ENCODE results near the gene CBL.

The CBL gene

GRCh38 chr11:119334174-119334930 lies 128.2 kb downstream of the CBL start, which contains the start of gene RNF26:
TSS of gene RNF26 (plus strand) at chr11:119334527. CDS start at chr11:119335123, 596 bp downstream.
- peak; percentile 97 for DNase-seq (ENCODE audit: low read depth)

GRCh38 chr11:119335091-119335654 lies 129.0 kb downstream of the CBL start:
- DNase-seq (ENCODE audit: low read depth) = no peak

- DNase-seq (ENCODE audit: low read depth) = no peak
Observed at GRCh38 chr11:119335655-119336543, 129.8 kb downstream of the CBL start.

- DNase-seq (ENCODE audit: low read depth) = no peak
Observed at GRCh38 chr11:119336744-119337469, 130.8 kb downstream of the CBL start.

GRCh38 chr11:119337581-119338317 lies 131.6 kb downstream of the CBL start:
- no peak for DNase-seq (ENCODE audit: low read depth)

- DNase-seq (ENCODE audit: low read depth) = no peak
Observed at GRCh38 chr11:119338318-119338890, 132.3 kb downstream of the CBL start.

GRCh38 chr11:119338965-119339588 lies 132.9 kb downstream of the CBL start:
- DNase-seq (ENCODE audit: low read depth) = no peak

- no peak for DNase-seq (ENCODE audit: low read depth)
Observed at GRCh38 chr11:119339589-119340334, 133.6 kb downstream of the CBL start.

- no peak for DNase-seq (ENCODE audit: low read depth)
Observed at GRCh38 chr11:119340335-119341221, 134.4 kb downstream of the CBL start, which contains the start of gene C1QTNF5. TSS of gene C1QTNF5 (minus strand) at chr11:119340883. CDS start at chr11:119340397, 486 bp downstream.

- DNase-seq (ENCODE audit: low read depth) = no peak
Observed at GRCh38 chr11:119341222-119342022, 135.3 kb downstream of the CBL start.

GRCh38 chr11:119342023-119342300 lies 135.8 kb downstream of the CBL start:
- no peak for DNase-seq (ENCODE audit: low read depth)

GRCh38 chr11:119342362-119343130 lies 136.4 kb downstream of the CBL start:
- DNase-seq (ENCODE audit: low read depth) = no peak

GRCh38 chr11:119343726-119344125 lies 137.6 kb downstream of the CBL start:
- DNase-seq (ENCODE audit: low read depth) = no peak

GRCh38 chr11:119344291-119345010 lies 138.3 kb downstream of the CBL start:
- no peak for DNase-seq (ENCODE audit: low read depth)

GRCh38 chr11:119345685-119346084 lies 139.5 kb downstream of the CBL start:
- no peak for DNase-seq (ENCODE audit: low read depth)

- DNase-seq (ENCODE audit: low read depth) = no peak
Observed at GRCh38 chr11:119346605-119347004, 140.5 kb downstream of the CBL start, which contains the start of gene MFRP. TSS of gene MFRP (minus strand) at chr11:119346705. CDS start at chr11:119346513, 192 bp downstream.

All from fibroblast of the conjunctiva (primary cell).